ENCODE results near the gene MCTP2. TPM values are rescaled to one million over a fixed set of nuclear protein-coding genes. Genes with fewer than 3 reads are reported as not detected.

MCTP2 gene
- polyA plus RNA-seq, 4 donors: 18.7 to 20.7 (median 19.2) TPM

DNA sequence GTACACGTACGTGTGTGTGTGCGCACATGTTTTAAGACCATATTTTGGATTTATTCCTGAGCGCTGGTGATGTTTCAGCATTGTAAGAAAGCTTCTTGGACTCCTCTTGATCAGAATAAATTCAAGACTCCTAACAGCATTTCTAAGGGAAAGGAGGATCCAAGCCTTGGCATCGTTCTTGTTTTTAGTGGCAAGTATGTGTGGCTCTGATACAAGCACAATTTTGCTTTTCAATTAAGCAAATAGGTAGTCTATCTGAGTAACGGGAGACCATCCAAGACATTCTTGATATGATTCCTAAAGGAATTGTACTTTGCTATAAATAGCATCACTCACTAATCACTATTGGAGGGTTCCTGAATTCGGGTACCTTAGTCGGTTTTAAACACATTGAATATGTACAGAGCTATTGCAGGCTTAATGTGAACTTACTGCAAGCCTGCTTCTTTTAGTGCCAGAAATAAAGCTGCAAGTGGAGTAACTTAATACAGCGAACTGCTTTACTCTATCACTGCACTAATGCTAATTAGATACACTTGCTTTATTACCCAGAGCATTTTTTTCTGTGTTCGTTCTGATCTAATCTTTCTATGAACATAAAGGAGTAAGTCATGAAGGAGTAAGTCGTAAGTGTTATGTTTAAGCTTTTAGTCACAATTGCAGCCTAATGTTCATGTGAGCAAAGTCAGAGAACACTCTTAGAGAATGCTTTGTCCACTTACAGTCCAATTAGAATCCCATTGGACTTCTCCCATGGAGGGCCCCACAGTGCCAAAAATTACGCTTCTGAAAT, 186.3 kb downstream of the MCTP2 start:
- no peak for DNase-seq (ENCODE audit: low read depth in 4 of 4, low spot score in 2 of 4)

DNA sequence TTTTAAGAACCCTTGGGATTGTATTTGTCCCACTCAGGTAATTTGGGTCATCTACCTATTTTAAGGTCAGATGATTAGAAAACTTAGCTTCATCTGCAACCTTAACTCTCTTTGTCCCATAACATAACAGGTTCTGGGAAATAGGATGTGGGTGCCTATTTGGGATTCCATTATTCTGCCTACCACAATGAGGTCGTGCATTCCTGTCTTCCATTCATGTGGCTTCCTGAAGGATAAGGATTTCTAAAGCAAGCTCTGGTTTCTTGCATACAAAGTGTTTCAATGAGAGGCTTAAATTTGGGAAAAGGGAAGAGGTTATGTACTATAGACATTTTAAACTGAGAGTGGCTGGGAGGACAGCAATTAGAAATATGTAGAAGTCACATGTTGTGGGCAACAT, 190.3 kb downstream of the MCTP2 start:
- no peak for DNase-seq (ENCODE audit: low read depth in 4 of 4, low spot score in 2 of 4)

DNA sequence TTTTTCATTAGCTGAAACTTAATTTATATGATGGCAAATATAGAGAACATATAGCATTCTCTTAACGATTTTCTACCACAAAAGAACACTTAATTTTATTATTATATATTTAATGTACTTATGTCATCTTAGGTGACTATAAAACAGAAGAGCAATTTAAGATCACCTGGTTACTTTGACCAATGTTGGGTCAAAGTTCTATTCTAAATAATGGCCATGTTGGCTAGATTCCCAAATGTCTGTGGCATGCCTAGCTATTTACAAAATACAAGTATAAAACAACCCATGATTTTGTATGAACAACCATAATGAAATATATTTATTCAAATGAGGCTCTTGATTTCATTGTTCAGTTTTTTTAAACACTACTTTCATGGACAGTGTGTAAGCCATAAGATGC, 200.9 kb downstream of the MCTP2 start:
- DNase-seq (ENCODE audit: low read depth in 4 of 4, low spot score in 2 of 4): no peak

DNA sequence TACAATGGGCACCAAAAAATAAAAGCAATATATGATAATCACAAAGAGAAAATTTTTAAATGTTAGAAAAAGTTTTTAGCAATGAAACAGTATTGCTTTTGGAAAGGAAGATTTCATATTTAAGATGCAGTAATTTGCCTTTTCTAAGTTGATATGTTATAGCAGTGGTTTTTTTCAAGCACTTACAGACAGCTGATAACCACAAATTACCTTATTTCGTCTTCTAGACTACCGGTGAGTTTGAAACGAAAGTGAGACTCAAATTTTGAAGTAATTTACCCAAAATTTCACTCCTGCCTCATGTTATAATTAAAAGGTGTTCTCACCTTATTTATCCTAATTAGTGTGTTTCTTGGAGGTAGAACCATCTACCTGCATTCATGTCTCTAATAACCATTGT, 207.8 kb downstream of the MCTP2 start:
- no peak for DNase-seq (ENCODE audit: low read depth in 4 of 4, low spot score in 2 of 4)

DNA sequence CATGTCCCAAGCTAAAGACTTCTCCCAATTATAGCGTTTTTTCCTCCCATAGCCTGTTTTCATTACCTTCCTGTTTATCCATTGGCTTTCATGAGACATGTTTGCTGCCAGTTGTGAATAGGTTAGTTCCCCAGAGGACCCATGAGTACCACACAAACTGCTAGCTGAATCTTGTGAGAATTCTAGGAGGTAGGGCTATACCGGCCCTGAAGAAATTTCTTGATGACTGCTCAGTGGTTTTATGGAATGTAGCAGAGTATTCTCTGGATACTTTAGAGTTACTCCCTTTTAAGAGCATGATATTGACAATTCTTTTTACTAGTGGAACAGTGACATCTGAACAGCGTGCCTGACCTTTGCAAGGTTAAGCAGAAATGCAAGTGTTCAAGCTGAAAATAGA, 210.4 kb downstream of the MCTP2 start:
- DNase-seq (ENCODE audit: low read depth in 4 of 4, low spot score in 2 of 4): no peak

DNA sequence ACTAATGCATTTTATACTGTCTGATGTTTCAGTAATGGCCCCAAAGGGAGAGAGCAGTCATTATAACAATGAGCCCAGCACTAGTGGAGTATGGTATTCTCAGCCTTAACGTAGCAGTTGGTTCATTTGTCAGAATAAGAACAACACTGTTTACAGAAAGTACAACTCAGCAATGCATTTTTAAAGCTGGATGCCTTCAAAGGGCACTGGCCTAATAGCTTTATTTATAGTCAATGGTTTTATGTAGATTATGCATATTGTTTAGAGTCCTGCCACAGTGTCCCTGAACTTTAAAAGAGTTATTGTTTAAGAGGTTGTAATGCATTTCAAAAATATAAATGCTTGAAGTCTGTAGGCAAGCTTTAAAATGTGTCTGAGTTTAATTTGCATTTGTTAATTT, 211.1 kb downstream of the MCTP2 start:
- no peak for DNase-seq (ENCODE audit: low read depth in 4 of 4, low spot score in 2 of 4)

DNA sequence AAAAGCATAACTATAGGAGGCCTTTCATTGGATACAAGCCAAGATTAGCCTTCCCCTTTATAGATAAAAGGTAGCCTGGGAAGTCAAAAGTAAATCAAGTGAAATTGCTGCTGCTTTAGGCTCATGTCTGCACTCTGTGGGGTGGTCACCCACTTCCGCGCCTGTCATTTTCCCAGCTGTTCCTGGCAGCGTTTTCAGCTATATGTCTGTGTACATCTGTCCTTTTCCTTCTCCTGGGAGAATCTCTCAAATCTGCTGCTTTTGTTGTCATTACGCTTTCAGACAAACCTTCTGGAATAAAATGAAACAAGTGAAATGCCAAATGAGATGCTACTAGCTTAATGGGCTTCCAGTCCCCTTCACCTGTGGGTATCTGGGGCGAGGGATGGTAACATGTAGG, 211.8 kb downstream of the MCTP2 start:
- DNase-seq (ENCODE audit: low read depth in 4 of 4, low spot score in 2 of 4): no peak

DNA sequence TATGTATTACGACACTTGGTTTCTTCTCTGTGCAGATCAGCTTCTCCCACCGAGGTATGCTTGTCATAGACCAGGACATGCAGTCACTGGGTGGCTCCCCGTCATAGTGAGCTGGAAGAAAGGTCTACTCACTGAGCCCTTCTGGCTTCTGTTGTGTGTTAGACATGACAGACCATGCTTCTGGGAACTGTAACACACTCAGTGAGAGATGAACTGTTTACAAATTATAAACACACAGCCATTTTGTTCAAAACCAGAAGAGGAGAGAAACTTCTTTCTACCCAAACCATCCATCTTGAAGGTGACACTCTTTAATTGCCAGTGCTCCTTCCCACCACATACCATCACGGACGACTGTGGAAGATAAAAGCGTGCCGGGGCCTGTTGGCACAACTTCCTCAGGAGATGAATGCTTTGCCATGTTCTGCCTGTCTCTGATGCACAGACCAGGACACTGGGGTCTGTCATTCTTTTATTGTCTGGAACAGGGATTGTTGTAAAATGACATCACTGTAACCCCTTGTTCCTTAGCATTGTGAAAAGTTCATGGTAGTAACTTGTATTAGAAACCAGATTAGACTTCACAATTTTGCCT, 214.3 kb downstream of the MCTP2 start:
- no peak for DNase-seq (ENCODE audit: low read depth in 4 of 4, low spot score in 2 of 4)

DNA sequence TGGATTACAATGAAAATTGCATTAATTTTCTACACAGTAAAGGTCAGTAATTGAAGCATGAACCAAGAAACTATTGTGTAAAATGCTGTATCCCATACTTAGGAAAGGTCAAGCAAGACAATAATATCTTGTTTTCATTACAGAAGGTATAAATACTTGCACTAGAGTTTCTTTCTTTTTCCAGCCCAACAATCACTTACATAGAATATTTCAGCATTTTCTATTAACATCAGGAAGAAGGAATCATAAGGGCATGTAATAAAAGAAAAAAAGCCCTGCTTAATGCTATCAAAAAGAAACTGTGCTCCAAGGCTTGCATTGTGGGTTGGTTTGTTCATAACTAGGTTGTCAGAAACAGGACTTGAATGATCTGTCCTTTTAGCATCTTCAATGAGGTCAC, 215.1 kb downstream of the MCTP2 start:
- no peak for DNase-seq (ENCODE audit: low read depth in 4 of 4, low spot score in 2 of 4)

DNA sequence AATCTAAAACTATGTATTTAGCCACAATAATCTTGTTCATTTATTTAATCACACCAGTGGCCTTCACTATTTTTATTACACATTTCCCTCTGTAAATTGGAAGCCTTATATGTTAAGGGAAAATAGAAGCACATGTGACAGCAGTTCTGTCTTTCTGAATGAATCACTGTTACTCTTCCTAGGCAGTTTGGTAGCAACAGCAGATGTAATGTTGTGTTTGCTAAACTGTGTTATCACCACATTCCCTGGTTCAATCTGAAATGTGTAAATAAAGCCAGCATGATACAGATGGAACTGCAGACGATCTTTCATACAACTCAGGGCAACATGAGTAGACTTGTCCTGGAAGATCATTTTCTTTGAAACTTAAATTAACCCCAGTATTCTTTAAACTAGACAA, 220.1 kb downstream of the MCTP2 start:
- DNase-seq (ENCODE audit: low read depth in 4 of 4, low spot score in 2 of 4): no peak

DNA sequence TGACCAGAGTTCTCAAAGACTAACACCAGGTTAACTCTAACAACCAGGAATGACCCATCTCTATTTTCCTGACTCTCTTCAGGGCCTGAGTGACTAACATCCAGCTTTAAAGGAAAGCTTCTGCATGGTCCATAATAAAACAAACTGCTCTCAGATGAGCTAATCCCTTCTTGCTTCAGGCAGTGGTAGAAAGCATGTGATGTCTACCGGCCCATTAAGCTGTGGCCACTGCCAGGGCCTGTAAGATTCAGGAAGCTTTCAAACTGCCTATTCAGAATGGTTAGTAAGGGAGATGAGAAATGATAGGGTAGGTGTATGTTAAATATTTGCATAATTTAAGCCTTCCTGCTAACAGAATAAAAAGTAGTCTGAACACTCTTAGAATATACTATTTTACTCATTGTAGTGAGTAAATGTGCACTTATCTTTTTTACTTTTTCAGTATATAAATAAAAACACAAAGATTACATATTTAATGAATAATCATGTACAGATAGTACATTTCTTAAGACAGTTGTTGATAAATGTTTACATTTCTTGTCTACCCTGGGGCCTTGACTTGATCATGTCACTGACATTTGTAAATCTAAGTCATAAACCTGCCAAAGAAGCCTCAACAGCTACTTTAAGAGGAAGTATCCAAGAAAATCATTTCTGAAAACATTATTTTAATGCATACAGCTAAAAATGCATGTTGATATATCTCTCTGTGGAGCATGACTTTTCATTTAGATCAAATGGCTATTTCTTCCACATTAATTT, 222.0 kb downstream of the MCTP2 start:
- no peak for DNase-seq (ENCODE audit: low read depth in 4 of 4, low spot score in 2 of 4)

DNA sequence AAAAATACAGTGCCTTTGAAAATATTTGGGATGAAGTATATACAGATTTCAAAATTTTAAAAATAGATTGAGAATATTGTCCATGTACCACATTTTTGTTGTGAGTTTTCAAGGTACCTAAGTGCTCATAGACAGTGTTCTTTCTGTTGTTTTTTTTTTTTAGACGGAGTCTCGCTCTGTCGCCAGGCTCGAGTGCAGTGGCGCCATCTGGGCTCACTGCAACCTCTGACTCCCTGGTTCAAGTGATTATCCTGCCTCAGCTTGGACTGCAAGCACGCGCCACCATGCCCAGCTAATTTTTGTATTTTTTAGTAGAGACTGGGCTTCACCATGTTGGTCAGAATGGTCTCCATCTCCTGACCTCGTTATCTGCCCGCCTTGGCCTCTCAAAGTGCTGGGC, 223.9 kb downstream of the MCTP2 start:
- no peak for DNase-seq (ENCODE audit: low read depth in 4 of 4, low spot score in 2 of 4)

DNA sequence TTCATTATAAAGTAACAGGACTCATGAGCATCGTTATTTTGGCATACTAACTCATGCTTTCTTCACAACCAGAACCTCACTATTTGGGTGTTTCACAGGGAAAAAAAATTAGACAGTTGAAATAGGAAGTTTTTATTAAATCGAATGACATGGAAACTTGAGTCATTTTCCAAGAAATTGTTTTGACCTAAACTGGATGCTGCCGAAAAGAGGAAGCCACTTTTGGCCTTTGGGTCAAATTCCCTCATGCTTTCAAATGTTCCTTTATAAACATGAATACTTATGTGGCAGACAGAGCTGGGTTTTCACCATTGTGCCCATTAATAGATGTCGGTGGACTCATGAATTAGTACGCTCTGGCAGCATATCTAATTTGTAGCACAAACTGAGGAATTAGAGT, 224.9 kb downstream of the MCTP2 start:
- no peak for DNase-seq (ENCODE audit: low read depth in 4 of 4, low spot score in 2 of 4)

DNA sequence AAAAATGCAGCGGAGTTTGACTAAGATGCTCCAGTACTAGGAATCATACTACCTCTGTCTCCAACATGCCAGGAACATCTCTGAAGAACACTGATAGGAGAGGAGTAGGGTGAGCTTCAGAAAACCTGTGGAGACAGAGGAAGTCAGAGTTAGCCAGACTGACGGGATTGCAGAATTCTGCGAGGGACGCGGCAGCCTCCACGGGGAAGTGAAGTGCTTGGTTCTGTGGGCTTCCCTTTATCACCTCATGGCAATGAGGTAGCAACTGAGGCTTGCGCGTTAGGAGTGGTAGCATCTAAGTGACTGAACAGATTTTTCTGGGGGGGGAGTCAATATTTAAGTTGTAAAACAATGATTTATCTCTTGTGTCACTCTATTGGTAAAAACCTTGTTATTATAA, 226.3 kb downstream of the MCTP2 start:
- no peak for DNase-seq (ENCODE audit: low read depth in 4 of 4, low spot score in 2 of 4)

DNA sequence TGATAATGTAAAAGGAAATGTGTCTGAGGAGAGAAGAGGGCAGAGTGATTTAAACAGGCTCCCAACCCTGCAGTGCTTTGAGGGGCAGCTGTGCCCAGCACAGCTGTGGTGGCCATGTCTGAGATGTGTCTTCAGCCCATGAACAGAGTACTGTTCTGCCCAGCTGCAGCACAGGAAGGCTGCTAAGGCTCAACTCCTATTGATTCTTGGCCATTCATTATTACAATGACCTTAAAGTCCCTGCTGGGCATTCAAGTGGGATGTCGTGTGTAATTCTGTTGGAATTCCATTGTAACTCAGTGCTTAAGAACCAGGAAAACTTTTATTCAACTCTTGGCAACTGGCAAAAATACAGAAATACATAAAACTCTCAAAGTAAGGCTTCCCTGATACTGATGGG, 229.3 kb downstream of the MCTP2 start:
- no peak for DNase-seq (ENCODE audit: low read depth in 4 of 4, low spot score in 2 of 4)

DNA sequence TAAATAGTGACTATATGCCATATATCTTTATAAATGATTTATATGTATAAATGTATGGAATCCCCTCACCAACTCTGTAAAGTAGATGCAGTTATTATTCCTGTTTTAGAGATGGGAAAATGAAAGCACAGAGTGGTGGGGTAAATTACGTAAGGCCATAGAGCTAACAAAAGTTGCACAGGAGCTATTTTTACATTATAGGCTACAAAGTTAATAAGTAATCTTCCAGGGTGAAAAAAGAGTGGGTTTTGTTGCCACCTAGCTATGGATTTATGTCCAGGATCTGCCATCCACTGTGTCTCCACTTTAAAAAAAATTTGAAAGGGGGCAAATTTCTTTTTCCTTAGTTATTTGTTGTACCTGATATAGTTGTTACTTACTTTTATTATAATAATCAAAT, 235.7 kb downstream of the MCTP2 start:
- no peak for DNase-seq (ENCODE audit: low read depth in 4 of 4, low spot score in 2 of 4)

DNA sequence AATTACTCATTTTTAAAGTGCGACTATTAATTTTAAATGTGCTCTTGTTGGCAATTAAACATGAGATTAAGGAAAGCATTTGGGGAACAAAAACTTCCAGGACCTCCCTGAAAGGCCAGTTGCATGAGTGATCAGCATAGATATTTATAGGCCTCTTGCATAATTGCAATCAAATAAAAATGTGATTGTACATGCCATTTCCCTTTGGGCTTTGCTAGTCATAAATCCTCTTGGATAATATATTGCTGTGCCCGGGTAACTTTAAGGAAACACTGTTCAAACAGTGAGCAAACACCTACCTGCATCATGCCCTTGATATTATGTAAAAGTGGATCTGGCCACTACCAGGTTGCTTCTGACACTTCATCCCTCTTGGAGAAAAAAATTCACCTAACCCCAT, 239.1 kb downstream of the MCTP2 start:
- no peak for DNase-seq (ENCODE audit: low read depth in 4 of 4, low spot score in 2 of 4)

DNA sequence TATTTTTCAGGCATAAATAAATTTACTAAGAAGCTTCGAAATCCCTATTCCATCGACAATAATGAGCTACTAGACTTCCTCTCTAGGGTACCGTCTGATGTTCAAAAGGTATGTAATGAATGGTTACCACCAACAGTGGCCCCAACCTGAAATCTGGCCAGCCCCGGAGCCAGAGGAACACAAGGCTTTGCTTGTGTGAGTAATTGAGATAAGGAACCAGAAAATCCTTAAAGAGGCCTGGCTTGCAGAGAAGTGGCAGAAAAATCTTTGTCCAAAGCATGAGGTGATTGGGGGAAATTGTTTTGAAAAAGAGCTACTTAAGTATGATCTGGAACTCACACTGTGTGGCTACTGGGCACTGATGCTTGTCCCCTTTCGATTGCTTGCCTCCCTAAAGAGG, 245.3 kb downstream of the MCTP2 start:
- no peak for DNase-seq (ENCODE audit: low read depth in 4 of 4, low spot score in 2 of 4)

DNA sequence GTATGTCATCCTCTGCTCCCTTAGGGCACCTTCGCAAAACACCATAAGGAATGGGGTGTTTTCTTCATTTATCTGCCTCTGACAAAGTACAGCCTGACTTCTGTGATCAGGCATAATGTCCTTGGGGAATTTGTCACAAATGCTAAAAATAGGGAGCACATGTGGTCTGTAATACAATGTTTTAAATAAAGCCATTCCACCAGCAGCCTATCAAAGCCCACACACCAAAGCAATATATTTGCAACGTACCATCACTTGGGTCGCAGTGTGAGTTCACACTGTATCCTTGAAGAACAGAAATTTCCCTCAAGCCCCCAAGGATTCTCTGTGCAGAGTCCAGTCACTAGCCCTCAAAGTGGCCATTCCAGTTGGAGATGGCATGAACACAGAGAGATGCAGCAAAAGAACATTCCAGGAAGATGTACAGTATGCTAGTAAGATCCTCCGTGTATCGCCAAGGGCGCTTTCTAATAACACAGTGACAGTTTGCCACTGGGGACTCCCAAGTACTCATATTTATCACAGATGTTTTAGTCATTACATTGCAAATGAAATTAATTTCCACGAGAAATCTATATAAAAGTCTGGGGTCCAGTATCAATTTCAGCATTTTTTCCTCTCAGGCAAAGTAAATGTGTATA, 246.7 kb downstream of the MCTP2 start:
- no peak for DNase-seq (ENCODE audit: low read depth in 4 of 4, low spot score in 2 of 4)

DNA sequence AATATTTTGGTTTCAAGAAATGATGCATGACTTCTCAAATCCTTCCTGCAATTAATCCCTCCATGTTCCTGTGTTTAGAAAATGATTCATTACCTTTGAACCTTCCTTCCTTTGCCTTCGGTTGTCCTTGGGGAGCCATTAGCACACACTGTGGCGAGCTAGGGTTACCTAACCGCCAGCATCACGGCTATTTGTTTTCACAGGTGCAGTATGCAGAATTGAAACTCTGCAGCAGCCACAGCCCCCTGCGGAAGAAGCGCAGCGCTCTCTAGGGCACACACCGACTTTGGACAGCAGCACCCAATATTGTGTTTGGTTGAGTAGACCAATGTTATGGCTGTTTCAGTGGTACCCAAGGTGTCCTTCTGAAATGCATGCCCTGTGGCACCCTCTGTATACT, 247.4 kb downstream of the MCTP2 start:
- peak in 1 of 4 donors; percentile 38 for DNase-seq (ENCODE audit: low read depth in 4 of 4, low spot score in 2 of 4)

DNA sequence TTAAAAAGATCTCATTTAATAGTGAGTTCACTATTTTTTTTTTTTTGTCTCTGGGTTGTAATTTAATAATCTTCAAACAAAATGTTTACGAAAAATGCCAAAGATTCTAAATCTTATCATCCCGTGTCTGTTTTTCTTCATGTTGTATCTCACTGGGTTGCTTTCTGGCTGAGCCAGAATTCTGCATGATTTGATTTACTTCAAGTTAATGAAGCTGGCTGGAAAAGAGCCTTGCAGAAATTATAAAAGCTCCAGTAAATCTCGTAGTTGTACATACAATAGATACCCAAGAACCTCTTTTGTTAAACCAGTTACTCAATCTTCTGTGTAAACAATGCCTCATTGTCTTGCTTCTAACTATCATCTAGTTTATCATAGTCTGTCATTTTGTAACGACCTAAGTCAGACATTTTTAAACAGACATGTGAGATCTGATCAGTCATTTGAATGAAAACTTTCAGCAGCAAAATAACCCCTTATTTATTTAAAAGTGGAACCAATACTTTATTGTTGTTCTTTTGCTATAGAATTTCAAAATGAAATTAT, 249.0 kb downstream of the MCTP2 start:
- DNase-seq (ENCODE audit: low read depth in 4 of 4, low spot score in 2 of 4): no peak
